GM23338 (cell line): ENCODE data around the gene ERBB4. TPM values are rescaled to one million over a fixed set of nuclear protein-coding genes. Genes with fewer than 3 reads are reported as not detected.

Experiments
- ATAC-seq: fragments of 200-7000 bp; cut with Tn5 transposase; 3 replicates; pipeline ENCODE4 v1.9.1; 2020
- DNase-seq: peaks from one replicate; pipeline ENCODE4 v3.0.0-alpha.2; 2015; ENCODE audit warnings: low spot score
- H2AFZ ChIP-seq: fragments of 200-600 bp; sonication (generic); 2 replicates; pipeline ENCODE4 v1.8.0; 2016; ENCODE audit warnings: antibody characterized with exemption, mild to moderate bottlenecking, moderate library complexity
- H3F3A ChIP-seq: fragments of 200-600 bp; sonication (generic); replicated peaks from 2 replicates; pipeline ENCODE4 v1.8.0; 2017; ENCODE audit warnings: antibody characterized with exemption, mixed run types, low read depth
- H3K27ac ChIP-seq: fragments of 200-600 bp; sonication (generic); 2 replicates; pipeline ENCODE4 v1.6.1; 2016; ENCODE audit warnings: low read depth
- H3K27me3 ChIP-seq: fragments of 200-600 bp; sonication (generic); 2 replicates; pipeline ENCODE4 v1.8.0; 2016; ENCODE audit warnings: mild to moderate bottlenecking, mixed run types, moderate library complexity; ENCODE audit not compliant: insufficient read depth
- H3K36me3 ChIP-seq: fragments of 200-600 bp; sonication (generic); 2 replicates; pipeline ENCODE4 v1.8.0; 2016; ENCODE audit warnings: mild to moderate bottlenecking; ENCODE audit not compliant: insufficient read depth
- H3K4me1 ChIP-seq: fragments of 200-600 bp; sonication (generic); 2 replicates; pipeline ENCODE4 v1.8.0; 2016; ENCODE audit warnings: mild to moderate bottlenecking, moderate library complexity; ENCODE audit not compliant: insufficient read depth
- H3K4me2 ChIP-seq: fragments of 200-600 bp; sonication (generic); 2 replicates; pipeline ENCODE4 v1.7.1; 2017; ENCODE audit warnings: mixed run types
- H3K4me3 ChIP-seq: fragments of 200-600 bp; sonication (generic); 2 replicates; pipeline ENCODE4 v1.6.1; 2016; ENCODE audit warnings: mixed run types
- H3K79me2 ChIP-seq: fragments of 200-600 bp; sonication (generic); replicated peaks from 2 replicates; pipeline ENCODE4 v1.8.0; 2017; ENCODE audit warnings: mild to moderate bottlenecking; ENCODE audit not compliant: insufficient read depth
- H3K9me2 ChIP-seq: fragments of 200-600 bp; sonication (generic); 2 replicates; pipeline ENCODE4 v1.8.0; 2017; ENCODE audit not compliant: insufficient read depth
- H4K20me1 ChIP-seq: fragments of 200-600 bp; sonication (generic); replicated peaks from 2 replicates; pipeline ENCODE4 v1.8.0; 2017; ENCODE audit warnings: mild to moderate bottlenecking; ENCODE audit not compliant: insufficient read depth
- H3K27ac Mint-ChIP-seq: 2 replicates; pipeline ENCODE4 v1.8.0; 2020; ENCODE audit warnings: inconsistent platforms, mild to moderate bottlenecking, moderate library complexity, mixed read lengths
- H3K27me3 Mint-ChIP-seq: 3 replicates; pipeline ENCODE4 v1.8.0; 2022; ENCODE audit warnings: low read depth, mild to moderate bottlenecking, moderate library complexity, mixed read lengths, inconsistent platforms; ENCODE audit not compliant: insufficient read depth, poor library complexity
- H3K36me3 Mint-ChIP-seq: 3 replicates; pipeline ENCODE4 v1.8.0; 2021; ENCODE audit warnings: low read depth, mild to moderate bottlenecking, inconsistent platforms, moderate library complexity, mixed read lengths
- H3K4me1 Mint-ChIP-seq: 3 replicates; pipeline ENCODE4 v1.8.0; 2020; ENCODE audit warnings: mild to moderate bottlenecking, inconsistent platforms, mixed read lengths
- H3K4me3 Mint-ChIP-seq: 3 replicates; pipeline ENCODE4 v1.8.0; 2021; ENCODE audit warnings: moderate library complexity, mild to moderate bottlenecking, inconsistent platforms, mixed read lengths
- H3K9me3 Mint-ChIP-seq: 3 replicates; pipeline ENCODE4 v1.8.0; 2020; ENCODE audit warnings: moderate library complexity, mild to moderate bottlenecking, inconsistent platforms, mixed read lengths
- CREB1 ChIP-seq: fragments of 250-450 bp; sonication (Bioruptor Pico); IDR thresholded peaks from 2 replicates; pipeline ENCODE4 v1.5.0; 2020; ENCODE audit warnings: low read depth, mild to moderate bottlenecking, moderate library complexity
- CTCF ChIP-seq, 2 experiments: fragments of 200-600 bp in 1 of 2; sonication (generic) in 1 of 2; conservative IDR thresholded peaks; 2 replicates each; pipeline versions ENCODE4 v1.5.1 to v1.6.1; 2016 to 2017; ENCODE audit warnings: antibody characterized with exemption in 2 of 2, low read depth in 2 of 2, mild to moderate bottlenecking in 2 of 2, moderate library complexity in 1 of 2
- ETS1 ChIP-seq: IDR thresholded peaks from 2 replicates; pipeline ENCODE4 v1.6.1; 2016; ENCODE audit warnings: antibody characterized with exemption
- EZH2 ChIP-seq: fragments of 200-600 bp; sonication (generic); IDR thresholded peaks from one replicate; pipeline ENCODE4 v1.8.0; 2017; ENCODE audit warnings: antibody characterized with exemption, mild to moderate bottlenecking, low read depth; ENCODE audit not compliant: unreplicated experiment
- EZH2phosphoT487 ChIP-seq: fragments of 200-600 bp; sonication (generic); IDR thresholded peaks from one replicate; pipeline ENCODE4 v1.8.1; 2018; ENCODE audit warnings: antibody characterized with exemption; ENCODE audit not compliant: unreplicated experiment
- JUNB ChIP-seq: IDR thresholded peaks from one replicate; pipeline ENCODE4 v1.6.1; 2016; ENCODE audit warnings: antibody characterized with exemption; ENCODE audit not compliant: unreplicated experiment
- NANOG ChIP-seq: IDR thresholded peaks from 2 replicates; pipeline ENCODE4 v1.6.1; 2016; ENCODE audit warnings: antibody characterized with exemption, borderline replicate concordance
- POLR2AphosphoS5 ChIP-seq: IDR thresholded peaks from 2 replicates; pipeline ENCODE4 v1.6.1; 2016; ENCODE audit warnings: antibody characterized with exemption, low read depth
- REST ChIP-seq: IDR thresholded peaks from one replicate; pipeline ENCODE4 v1.6.1; 2018; ENCODE audit warnings: antibody characterized with exemption; ENCODE audit not compliant: unreplicated experiment
- STAT1 ChIP-seq: IDR thresholded peaks from one replicate; pipeline ENCODE4 v1.6.1; 2016; ENCODE audit warnings: antibody characterized with exemption; ENCODE audit not compliant: unreplicated experiment
- ZNF114 ChIP-seq: fragments of 250-450 bp; sonication (Bioruptor Pico); IDR thresholded peaks from 2 replicates; pipeline ENCODE4 v1.5.0; 2020; ENCODE audit warnings: mild to moderate bottlenecking, moderate library complexity
- ZNF331 ChIP-seq: fragments of 250-450 bp; sonication (Bioruptor Pico); IDR thresholded peaks from 2 replicates; pipeline ENCODE4 v1.5.0; 2020; ENCODE audit warnings: low read depth, mild to moderate bottlenecking, moderate library complexity
- ZNF462 ChIP-seq: fragments of 250-450 bp; sonication (Bioruptor Pico); IDR thresholded peaks from 2 replicates; pipeline ENCODE4 v1.5.0; 2020; ENCODE audit warnings: mild to moderate bottlenecking, moderate library complexity
- polyA plus RNA-seq: library from polyadenylated mRNA; unstranded; fragments of >200 nt; fragmentation: Nextera tagmentation; extraction: Ambion mirVana; gene quantifications from 2 replicates; pipeline ENCODE4 v1.2.1, GENCODE V29; 2016
- total RNA-seq: library from RNA; depleted of rRNA; stranded (reverse); fragments of >200 nt; shearing (Covaris generic); gene quantifications from 2 replicates; pipeline ENCODE4 v1.2.3, GENCODE V29; 2014

ERBB4 gene
- total and polyA plus RNA-seq, 2 experiments from 2014 or later = 0.73 to 1.1 TPM

GRCh38 chr2:212274215-212274614 is 264.4 kb downstream of the ERBB4 start:
- no peak overlapping the region for H3K4me3 ChIP-seq
- H3K4me2 ChIP-seq = no peak overlapping the region
- no peak for TF ChIP-seq EZH2
- TF ChIP-seq STAT1 = no peak
- no peak for TF ChIP-seq NANOG
- no peak for TF ChIP-seq REST
- TF ChIP-seq CTCF (conservative IDR thresholded peaks at IDR 0.05; ENCODE audit: low read depth in 2 of 2) = no peak
- TF ChIP-seq ZNF462 = no peak
- TF ChIP-seq CREB1 (CRISPR knock-in tag) = no peak
- TF ChIP-seq ZNF114 (CRISPR knock-in tag) = no peak
- TF ChIP-seq POLR2AphosphoS5 = no peak
- no peak for TF ChIP-seq EZH2phosphoT487
- no peak for TF ChIP-seq ZNF331 (CRISPR knock-in tag)
- TF ChIP-seq JUNB = no peak
- no peak for TF ChIP-seq ETS1
- H4K20me1 ChIP-seq = no peaks in the 10 kb centered on the region
- H3K27ac ChIP-seq = no peak overlapping the region
- ATAC-seq (no peak), DNase-seq (no peak)
- no peak overlapping the region for H3K27ac Mint-ChIP-seq
- no peak overlapping the region for H2AFZ ChIP-seq
- H3K36me3 Mint-ChIP-seq = no peaks in the 10 kb centered on the region
- H3K27me3 Mint-ChIP-seq = no peaks in the 10 kb centered on the region
- H3K9me3 Mint-ChIP-seq = no peaks in the 10 kb centered on the region
- no peaks in the 10 kb centered on the region for H3K36me3 ChIP-seq
- no peaks in the 10 kb centered on the region; the same call in 2 of the 3 replicates for H3K4me1 Mint-ChIP-seq
- H3K79me2 ChIP-seq = no peaks in the 10 kb centered on the region
- H3K9me2 ChIP-seq = no peaks in the 10 kb centered on the region
- H3K27me3 ChIP-seq = no peaks in the 10 kb centered on the region
- no peaks in the 10 kb centered on the region for H3K4me1 ChIP-seq
- no peak overlapping the region for H3K4me3 Mint-ChIP-seq
- H3F3A ChIP-seq = no peaks in the 10 kb centered on the region
